HepG2 (cell line): Measurements from ENCODE around the gene TLX1. TPM values are rescaled to one million over a fixed set of nuclear protein-coding genes. Genes with fewer than 3 reads are reported as not detected.
A peak's percentile ranks its signal among the peaks of the same experiment; 100 is the strongest.

Experiments
- BHLHE40 ChIP-seq: IDR thresholded peaks from 2 replicates; pipeline ENCODE4 v1.6.1; 2011; ENCODE audit warnings: low read length, improper control_type of control experiment
- CAMTA2 ChIP-seq: sonication (generic); formaldehyde crosslinking; IDR thresholded peaks from 2 replicates; pipeline ENCODE4 v1.4.0; 2020; ENCODE audit warnings: mild to moderate bottlenecking, missing genetic modification reagents, borderline replicate concordance
- CEBPZ ChIP-seq: IDR thresholded peaks from 2 replicates; pipeline ENCODE4 v1.6.1; 2012; ENCODE audit warnings: low read length, improper control_type of control experiment
- CREM ChIP-seq, 2 experiments: sonication (generic) in 1 of 2; formaldehyde crosslinking in 1 of 2; IDR thresholded peaks; 2 replicates each; pipeline versions ENCODE4 v1.4.0 to v1.6.1; 2016 to 2020; ENCODE audit warnings: antibody characterized with exemption in 1 of 2, mild to moderate bottlenecking in 1 of 2, missing genetic modification reagents in 1 of 2
- ETS1 ChIP-seq: sonication (generic); formaldehyde crosslinking; IDR thresholded peaks from 2 replicates; pipeline ENCODE4 v1.4.0; 2020; ENCODE audit warnings: missing genetic modification reagents
- HMG20A ChIP-seq: IDR thresholded peaks from 2 replicates; pipeline ENCODE4 v1.6.1; 2016; ENCODE audit warnings: borderline replicate concordance
- HOMEZ ChIP-seq: IDR thresholded peaks from 2 replicates; pipeline ENCODE4 v1.6.1; 2016; ENCODE audit warnings: low read depth
- IRF1 ChIP-seq: sonication (generic); formaldehyde crosslinking; IDR thresholded peaks from 2 replicates; pipeline ENCODE4 v1.4.0; 2020; ENCODE audit warnings: low read depth, mild to moderate bottlenecking, missing genetic modification reagents
- JUND ChIP-seq: sonication (generic); formaldehyde crosslinking; IDR thresholded peaks from 2 replicates; pipeline ENCODE4 v1.8.0; 2022; ENCODE audit warnings: mild to moderate bottlenecking, missing genetic modification reagents
- KDM6A ChIP-seq: IDR thresholded peaks from 2 replicates; pipeline ENCODE4 v1.6.1; 2016; ENCODE audit warnings: low read depth
- KLF16 ChIP-seq, 2 experiments: sonication (generic) in 1 of 2; formaldehyde crosslinking in 1 of 2; IDR thresholded peaks; 2 replicates each; pipeline versions ENCODE4 v1.6.1 to v1.8.0; 2016 to 2023; ENCODE audit warnings: missing genetic modification reagents in 2 of 2, missing compliant biosample characterization in 1 of 2
- MED1 ChIP-seq: sonication (generic); formaldehyde crosslinking; IDR thresholded peaks from 2 replicates; pipeline ENCODE4 v1.4.0; 2020; ENCODE audit warnings: missing genetic modification reagents
- NCOR1 ChIP-seq: fragments of 200-600 bp; sonication (generic); IDR thresholded peaks from 2 replicates; pipeline ENCODE4 v1.7.0; 2017; ENCODE audit warnings: antibody characterized with exemption, low read length, borderline replicate concordance
- ONECUT2 ChIP-seq: sonication (generic); formaldehyde crosslinking; IDR thresholded peaks from 2 replicates; pipeline ENCODE4 v1.4.0; 2020; ENCODE audit warnings: missing genetic modification reagents
- PHF8 ChIP-seq: sonication (generic); formaldehyde crosslinking; IDR thresholded peaks from 2 replicates; pipeline ENCODE4 v1.5.0; 2020; ENCODE audit warnings: missing genetic modification reagents
- SKIL ChIP-seq: sonication (generic); formaldehyde crosslinking; IDR thresholded peaks from 2 replicates; pipeline ENCODE4 v1.8.0; 2022; ENCODE audit warnings: missing genetic modification reagents, mild to moderate bottlenecking, moderate library complexity, borderline replicate concordance
- TBX3 ChIP-seq: fragments of 450-650 bp; IDR thresholded peaks from 2 replicates; pipeline ENCODE4 v1.6.1; 2017; ENCODE audit warnings: antibody characterized with exemption, mild to moderate bottlenecking, inconsistent platforms, borderline replicate concordance
- ZBTB1 ChIP-seq: sonication (generic); formaldehyde crosslinking; IDR thresholded peaks from 2 replicates; pipeline ENCODE4 v1.4.0; 2020; ENCODE audit warnings: missing genetic modification reagents, borderline replicate concordance
- ZKSCAN1 ChIP-seq: fragments of 150-350 bp; IDR thresholded peaks from 2 replicates; pipeline ENCODE4 v1.6.1; 2014; ENCODE audit warnings: low read length
- ZNF605 ChIP-seq: sonication (generic); formaldehyde crosslinking; IDR thresholded peaks from 2 replicates; pipeline ENCODE4 v1.8.0; 2022; ENCODE audit warnings: mild to moderate bottlenecking, missing genetic modification reagents
- ZNF792 ChIP-seq: IDR thresholded peaks from 2 replicates; pipeline ENCODE4 v1.6.1; 2016
- polyA plus RNA-seq, 8 experiments: library from polyadenylated mRNA; depleted of rRNA in 3 of 8; stranded (reverse) in 7 of 8; unstranded in 1 of 8; fragments of >200 nt; fragmentation: Illumina TruSeq in 4 of 8; extraction: Trizol in 4 of 8; gene quantifications; 2 replicates each; pipeline versions ENCODE4 v1.2.1 to v1.2.3, GENCODE V29; 2011 to 2016; ENCODE audit warnings: low read depth in 4 of 8, missing spikeins in 1 of 8, mixed read lengths in 1 of 8; ENCODE audit not compliant: insufficient read depth in 1 of 8
- total RNA-seq, 5 experiments: library from RNA; depleted of rRNA; stranded (reverse); fragments of >200 nt; fragmentation: Illumina TruSeq; extraction: Trizol; gene quantifications; 2 replicates each; pipeline ENCODE4 v1.2.3, GENCODE V29; 2016; ENCODE audit warnings: low read depth in 1 of 5

Gene TLX1
- total and polyA plus RNA-seq, 2 of the 13 experiments (the other 11 are each of a cell fraction or from before 2014, with no cell fraction given): 0.07 to 0.26 TPM

- TF ChIP-seq CEBPZ (no peak), NCOR1 (peak; percentile 90), TBX3 (0 out of 2 replicates have a peak, but pooled peaks have one; percentile 9), PHF8 (CRISPR knock-in tag) (no peak), SKIL (no peak), MED1 (CRISPR knock-in tag) (peak; percentile 35; the same call in 1 of the 2 replicates), BHLHE40 (peak; percentile 55; the same call in 1 of the 2 replicates), ZNF792 (no peak; the same call in 1 of the 2 replicates), ZKSCAN1 (no peak), CAMTA2 (no peak), HMG20A (CRISPR knock-in tag) (peak; percentile 47; the same call in 1 of the 2 replicates), HOMEZ (CRISPR knock-in tag) (peak; percentile 35; the same call in 1 of the 2 replicates), IRF1 (no peak), KLF16 (CRISPR knock-in tag; IDR thresholded peaks at IDR 0.05) (no peak), ONECUT2 (CRISPR knock-in tag) (no peak), JUND (CRISPR knock-in tag) (no peak), CREM (IDR thresholded peaks at IDR 0.05) (peak; percentile 68), CREM (CRISPR knock-in tag; IDR thresholded peaks at IDR 0.05) (no peak), ETS1 (CRISPR knock-in tag) (no peak), ZNF605 (CRISPR knock-in tag) (no peak), KDM6A (CRISPR knock-in tag) (peak; percentile 69), ZBTB1 (CRISPR knock-in tag) (no peak)
These were observed 18.1 kb upstream of the TLX1 start (continued) for GRCh38 chr10:101112799-101113594.
